ENCODE measurements around the gene KCNQ2. TPM values are rescaled to one million over a fixed set of nuclear protein-coding genes. Genes with fewer than 3 reads are reported as not detected.
A peak's percentile ranks its signal among the peaks of the same experiment; 100 is the strongest.

KCNQ2 gene
- total RNA-seq, 1 donor from 2014 or later: not detected

DNA sequence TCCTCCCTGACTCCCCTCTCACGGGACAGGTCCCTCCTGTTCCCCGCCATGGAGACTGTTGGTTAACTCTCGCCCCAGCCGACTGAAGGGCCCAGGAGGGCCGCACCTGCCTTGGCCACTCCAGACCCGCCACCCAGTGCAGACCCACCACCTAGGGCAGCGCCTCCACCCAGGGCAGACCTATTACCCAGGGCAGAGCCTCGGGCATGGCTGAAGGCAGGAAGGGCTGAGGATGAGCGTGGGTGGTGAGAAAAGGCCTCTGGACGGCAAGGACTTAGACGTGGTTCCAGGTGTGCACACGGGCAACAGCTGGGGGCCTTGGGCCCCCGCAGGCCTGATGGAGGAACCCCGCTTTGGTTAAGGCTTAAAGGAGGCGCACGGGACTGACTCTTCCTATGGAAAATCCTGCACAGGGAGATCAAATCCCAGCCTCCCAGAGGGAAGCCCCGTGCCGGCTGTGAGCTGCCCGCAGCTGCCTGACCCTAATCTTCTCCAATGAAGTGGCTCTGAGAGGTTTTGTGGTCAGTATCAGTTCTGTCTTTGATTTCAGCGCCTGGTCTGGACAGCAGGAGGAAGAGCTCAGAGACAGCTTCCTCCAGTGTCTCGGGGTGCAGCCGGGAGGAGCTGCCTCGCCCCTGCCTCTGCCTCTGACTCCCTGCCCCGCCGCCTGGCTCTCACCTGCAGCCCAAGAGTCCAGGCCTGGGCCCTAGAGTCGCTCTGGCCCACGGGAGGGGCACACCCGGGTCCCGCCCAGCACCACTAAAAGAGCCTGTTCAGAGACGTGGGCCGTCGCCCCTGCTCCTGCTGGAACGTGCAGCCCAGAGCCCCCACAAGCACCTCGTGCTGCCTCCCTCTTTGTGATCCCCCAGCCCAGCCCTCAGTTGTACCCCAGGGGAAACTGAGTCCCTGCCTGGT is 99.2 kb downstream of the KCNQ2 start:
- no peak for DNase-seq (ENCODE audit: low read depth)
- peaks cover 4% of the 10 kb centered on the region for H3K27me3 ChIP-seq (ENCODE audit: control insufficient read depth, insufficient read depth, low read length)
- TF ChIP-seq, protein P1, sequence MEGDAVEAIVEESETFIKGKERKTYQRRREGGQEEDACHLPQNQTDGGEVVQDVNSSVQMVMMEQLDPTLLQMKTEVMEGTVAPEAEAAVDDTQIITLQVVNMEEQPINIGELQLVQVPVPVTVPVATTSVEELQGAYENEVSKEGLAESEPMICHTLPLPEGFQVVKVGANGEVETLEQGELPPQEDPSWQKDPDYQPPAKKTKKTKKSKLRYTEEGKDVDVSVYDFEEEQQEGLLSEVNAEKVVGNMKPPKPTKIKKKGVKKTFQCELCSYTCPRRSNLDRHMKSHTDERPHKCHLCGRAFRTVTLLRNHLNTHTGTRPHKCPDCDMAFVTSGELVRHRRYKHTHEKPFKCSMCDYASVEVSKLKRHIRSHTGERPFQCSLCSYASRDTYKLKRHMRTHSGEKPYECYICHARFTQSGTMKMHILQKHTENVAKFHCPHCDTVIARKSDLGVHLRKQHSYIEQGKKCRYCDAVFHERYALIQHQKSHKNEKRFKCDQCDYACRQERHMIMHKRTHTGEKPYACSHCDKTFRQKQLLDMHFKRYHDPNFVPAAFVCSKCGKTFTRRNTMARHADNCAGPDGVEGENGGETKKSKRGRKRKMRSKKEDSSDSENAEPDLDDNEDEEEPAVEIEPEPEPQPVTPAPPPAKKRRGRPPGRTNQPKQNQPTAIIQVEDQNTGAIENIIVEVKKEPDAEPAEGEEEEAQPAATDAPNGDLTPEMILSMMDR (IDR thresholded peaks at IDR 0.05; ENCODE audit: insufficient read depth, low read length, severe bottlenecking): no peak

DNA sequence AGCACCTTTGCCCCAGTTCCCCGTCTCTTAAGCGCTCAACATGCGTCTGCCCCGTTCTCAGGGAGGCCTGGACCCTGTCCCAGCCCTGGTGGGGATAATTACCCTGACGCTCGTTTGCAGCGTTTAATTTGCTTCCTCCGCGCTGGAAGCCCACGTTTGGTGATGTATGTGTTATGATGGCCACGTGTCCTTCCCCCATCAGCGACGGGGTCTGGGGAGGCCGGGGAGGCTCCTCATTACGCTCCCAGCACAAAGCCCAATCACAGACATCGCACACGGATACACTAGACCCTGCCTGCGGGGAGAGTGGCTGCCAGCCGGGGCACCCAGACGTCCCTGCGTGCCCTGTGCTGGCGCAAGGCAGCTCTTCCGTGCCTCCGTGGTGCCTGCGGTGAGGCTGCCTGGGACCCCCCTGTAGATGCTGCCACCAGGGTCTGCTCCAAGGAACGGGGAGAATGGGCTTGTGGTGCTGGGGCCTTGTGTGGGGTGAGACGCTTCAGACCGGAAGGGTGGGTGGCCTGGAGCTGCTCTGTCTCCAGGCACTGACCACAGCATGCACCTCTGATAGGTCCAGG is 101.1 kb downstream of the KCNQ2 start:
- FAIRE-seq (no peak), DNase-seq (ENCODE audit: low read depth) (no peak)
- no peaks in the 10 kb centered on the region for H3K27me3 ChIP-seq (ENCODE audit: control insufficient read depth, insufficient read depth, low read length)
- TF ChIP-seq, protein P1 (IDR thresholded peaks at IDR 0.05; ENCODE audit: insufficient read depth, low read length, severe bottlenecking): no peak
- H3K36me3 ChIP-seq (ENCODE audit: control insufficient read depth, insufficient read depth, low read length): no peaks in the 10 kb centered on the region
- no peak overlapping the region for H3K4me3 ChIP-seq (ENCODE audit: low read depth, low read length)

More for the DNA sequence above, 99.2 kb downstream of the KCNQ2 start:
- Histone ChIP-seq H3K4me3 (ENCODE audit: low read depth, low read length) (no peak overlapping the region), H3K36me3 (ENCODE audit: control insufficient read depth, insufficient read depth, low read length) (no peaks in the 10 kb centered on the region)
- FAIRE-seq: no peak

DNA sequence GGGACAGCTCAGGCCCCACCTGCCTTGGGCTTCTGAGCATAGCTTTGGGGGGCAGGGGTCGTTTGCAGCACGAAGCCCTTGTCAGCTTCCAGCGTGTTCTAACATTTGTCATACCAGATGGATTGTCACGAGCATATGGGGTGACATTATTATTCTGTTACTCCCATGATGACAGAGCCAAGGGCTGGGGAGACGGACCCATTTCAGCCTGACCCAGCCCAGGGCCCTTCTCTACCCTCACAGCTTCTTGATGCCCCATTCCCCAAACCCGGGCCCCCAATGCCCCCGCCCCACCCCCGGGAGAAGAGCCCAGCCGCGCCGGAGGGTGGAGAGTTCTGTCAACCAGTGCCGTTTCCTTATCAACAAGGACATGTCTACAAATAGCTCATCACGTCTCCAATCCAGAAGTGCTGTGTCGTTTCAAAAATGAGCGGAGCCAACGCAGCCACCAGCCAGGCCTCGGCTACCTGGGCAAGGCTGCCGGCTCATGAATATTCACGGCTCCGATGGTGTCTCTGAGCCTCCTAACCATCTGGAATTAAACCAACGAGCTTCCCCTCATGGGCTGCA is 101.8 kb downstream of the KCNQ2 start:
- H3K36me3 ChIP-seq (ENCODE audit: control insufficient read depth, insufficient read depth, low read length): no peaks in the 10 kb centered on the region
- DNase-seq (ENCODE audit: low read depth) (no peak), FAIRE-seq (no peak)
- TF ChIP-seq, protein P1 (IDR thresholded peaks at IDR 0.05; ENCODE audit: insufficient read depth, low read length, severe bottlenecking): no peak
- H3K27me3 ChIP-seq (ENCODE audit: control insufficient read depth, insufficient read depth, low read length): no peaks in the 10 kb centered on the region
- no peak overlapping the region for H3K4me3 ChIP-seq (ENCODE audit: low read depth, low read length)

DNA sequence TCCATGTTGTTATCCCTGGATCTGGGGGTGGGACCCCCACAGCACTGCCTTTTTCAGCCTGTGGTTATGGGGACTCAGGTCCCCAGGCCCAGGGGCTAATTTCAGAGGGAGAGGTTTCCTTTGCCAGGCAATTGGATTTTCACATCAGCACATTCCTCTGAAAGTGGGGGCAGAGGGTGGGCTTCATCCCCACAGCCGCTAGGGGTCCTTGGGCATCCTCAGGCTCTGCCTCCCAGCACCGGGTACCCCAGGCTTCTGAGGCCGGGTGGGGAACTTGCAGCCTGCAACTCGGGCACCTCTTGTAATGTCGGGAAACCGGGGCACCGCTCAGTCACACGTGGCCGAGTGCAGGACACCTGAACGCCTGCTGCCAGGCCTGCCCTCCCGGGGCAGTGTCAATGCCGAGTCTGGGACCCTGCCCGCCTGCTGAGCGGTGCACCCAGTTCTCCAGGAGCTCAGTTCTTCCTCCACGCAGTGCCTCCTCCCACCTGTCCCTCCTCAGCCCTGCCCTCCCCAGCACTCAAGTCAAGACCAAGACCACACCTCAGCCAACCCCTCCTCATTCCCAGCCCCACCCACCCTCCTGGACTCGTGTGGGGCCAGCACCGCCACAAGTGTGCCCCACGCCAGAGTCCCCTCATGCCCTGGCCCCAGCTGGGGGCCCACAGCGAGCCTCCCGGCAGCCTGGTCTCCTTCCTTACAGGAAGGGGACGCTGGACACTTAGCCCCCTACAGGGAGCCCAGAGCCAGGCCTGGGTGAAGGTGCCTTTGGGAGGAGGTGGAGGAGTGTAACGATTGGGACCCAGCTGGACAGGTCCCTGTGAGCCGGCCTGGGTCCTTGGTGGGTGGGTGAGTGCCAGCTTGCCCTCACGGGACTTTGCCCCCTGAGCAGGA is 102.5 kb downstream of the KCNQ2 start:
- TF ChIP-seq, protein P1 (IDR thresholded peaks at IDR 0.05; ENCODE audit: insufficient read depth, low read length, severe bottlenecking): no peak
- DNase-seq (ENCODE audit: low read depth): no peak
- H3K4me3 ChIP-seq (ENCODE audit: low read depth, low read length): no peak overlapping the region
- H3K36me3 ChIP-seq (ENCODE audit: control insufficient read depth, insufficient read depth, low read length): no peaks in the 10 kb centered on the region
- H3K27me3 ChIP-seq (ENCODE audit: control insufficient read depth, insufficient read depth, low read length): no peaks in the 10 kb centered on the region
- no peak for FAIRE-seq

DNA sequence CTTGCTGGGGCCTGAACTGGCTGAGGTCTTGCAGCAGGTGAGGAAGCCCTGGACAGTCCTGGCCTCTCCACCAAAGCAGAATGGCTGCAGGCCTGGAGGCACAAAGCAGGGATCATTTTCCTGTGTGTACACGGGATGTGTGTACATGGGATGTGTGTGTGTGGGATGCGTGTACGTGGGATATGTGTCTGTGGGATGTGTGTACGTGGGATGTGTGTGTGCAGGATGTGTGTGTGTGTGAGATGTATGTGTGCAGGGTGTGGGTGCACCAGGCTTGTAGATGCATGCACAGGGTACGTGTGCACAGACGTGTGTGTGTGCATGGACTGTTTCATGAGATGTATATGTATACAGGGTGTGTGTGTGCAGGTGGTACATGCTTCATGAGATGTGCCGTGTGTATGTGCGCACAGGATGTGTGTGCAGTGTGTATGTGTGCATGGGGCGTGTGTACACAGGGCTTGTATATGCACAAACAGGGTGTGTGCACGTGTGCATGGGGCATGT is 103.4 kb downstream of the KCNQ2 start:
- Histone ChIP-seq H3K27me3 (ENCODE audit: control insufficient read depth, insufficient read depth, low read length) (no peaks in the 10 kb centered on the region), H3K36me3 (ENCODE audit: control insufficient read depth, insufficient read depth, low read length) (no peaks in the 10 kb centered on the region), H3K4me3 (ENCODE audit: low read depth, low read length) (no peak overlapping the region)
- DNase-seq (ENCODE audit: low read depth) (no peak), FAIRE-seq (peak; percentile 86)
- TF ChIP-seq, protein P1 (IDR thresholded peaks at IDR 0.05; ENCODE audit: insufficient read depth, low read length, severe bottlenecking): no peak

Measured in bronchial epithelial cell (primary cell).